Measurements from ENCODE around the gene NOL4L.

DNA sequence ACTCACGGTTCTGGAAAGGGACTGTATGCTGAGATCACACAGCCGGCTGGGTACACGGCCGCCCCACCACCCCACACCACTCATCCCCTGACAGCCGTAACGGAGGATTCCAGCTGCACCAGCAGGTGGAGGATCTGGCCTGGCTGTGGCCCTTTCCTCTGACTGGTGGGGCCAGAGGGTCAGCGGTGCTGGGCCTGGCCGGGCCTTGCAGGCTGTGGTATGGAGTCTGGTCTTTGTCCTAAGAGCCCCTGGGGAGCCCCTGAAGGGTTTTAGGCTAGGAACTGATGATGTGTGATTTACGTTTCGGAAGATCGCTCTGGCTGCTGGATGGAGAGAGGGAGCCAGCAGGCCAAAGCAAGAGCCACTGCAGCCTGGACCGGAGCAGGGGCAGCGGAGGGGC lies 26.6 kb downstream of the NOL4L start:
- no peak for TF ChIP-seq POLR2A (IDR thresholded peaks at IDR 0.05)
- TF ChIP-seq, protein P1, sequence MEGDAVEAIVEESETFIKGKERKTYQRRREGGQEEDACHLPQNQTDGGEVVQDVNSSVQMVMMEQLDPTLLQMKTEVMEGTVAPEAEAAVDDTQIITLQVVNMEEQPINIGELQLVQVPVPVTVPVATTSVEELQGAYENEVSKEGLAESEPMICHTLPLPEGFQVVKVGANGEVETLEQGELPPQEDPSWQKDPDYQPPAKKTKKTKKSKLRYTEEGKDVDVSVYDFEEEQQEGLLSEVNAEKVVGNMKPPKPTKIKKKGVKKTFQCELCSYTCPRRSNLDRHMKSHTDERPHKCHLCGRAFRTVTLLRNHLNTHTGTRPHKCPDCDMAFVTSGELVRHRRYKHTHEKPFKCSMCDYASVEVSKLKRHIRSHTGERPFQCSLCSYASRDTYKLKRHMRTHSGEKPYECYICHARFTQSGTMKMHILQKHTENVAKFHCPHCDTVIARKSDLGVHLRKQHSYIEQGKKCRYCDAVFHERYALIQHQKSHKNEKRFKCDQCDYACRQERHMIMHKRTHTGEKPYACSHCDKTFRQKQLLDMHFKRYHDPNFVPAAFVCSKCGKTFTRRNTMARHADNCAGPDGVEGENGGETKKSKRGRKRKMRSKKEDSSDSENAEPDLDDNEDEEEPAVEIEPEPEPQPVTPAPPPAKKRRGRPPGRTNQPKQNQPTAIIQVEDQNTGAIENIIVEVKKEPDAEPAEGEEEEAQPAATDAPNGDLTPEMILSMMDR (IDR thresholded peaks at IDR 0.05), result no peak

Data from thyroid gland (tissue), 4 donors.